NCI-H1105 (cell line): Measurements from ENCODE around the gene GNAT1.

Experiments used
- DNase-seq: peaks from one replicate; lab custom pipeline; 2025; lab: John Stamatoyannopoulos, UW

The GNAT1 gene

GRCh38 chr3:50190936-50191660 is at the start of gene GNAT1:
Gene GNAT1, plus strand, starts transcription at chr3:50191610. Its CDS starts 116 bp downstream, at chr3:50191726.
- no peak for DNase-seq

GRCh38 chr3:50146316-50146901 is 45.0 kb upstream of the GNAT1 start:
- DNase-seq = no peak

DNA sequence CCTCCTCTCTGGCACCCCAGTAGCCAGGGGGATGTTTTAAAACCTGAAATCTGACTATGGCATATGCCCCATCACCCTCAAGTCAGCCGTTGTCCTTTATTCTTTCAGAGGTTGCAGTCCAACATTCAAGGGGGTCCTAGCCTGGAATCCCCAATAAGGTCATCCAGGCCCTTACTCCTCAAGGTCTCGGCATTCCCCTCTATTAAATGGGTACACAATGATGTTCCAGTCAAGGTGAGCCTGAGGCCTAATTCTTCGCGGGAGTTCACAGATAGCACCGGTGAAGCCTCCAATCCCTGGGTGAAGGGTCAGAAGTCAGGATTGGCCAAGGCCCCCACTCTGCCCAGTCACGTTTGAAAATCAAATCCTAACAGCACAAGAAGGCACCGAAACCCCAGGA is 44.4 kb upstream of the GNAT1 start:
- DNase-seq = no peak

DNA sequence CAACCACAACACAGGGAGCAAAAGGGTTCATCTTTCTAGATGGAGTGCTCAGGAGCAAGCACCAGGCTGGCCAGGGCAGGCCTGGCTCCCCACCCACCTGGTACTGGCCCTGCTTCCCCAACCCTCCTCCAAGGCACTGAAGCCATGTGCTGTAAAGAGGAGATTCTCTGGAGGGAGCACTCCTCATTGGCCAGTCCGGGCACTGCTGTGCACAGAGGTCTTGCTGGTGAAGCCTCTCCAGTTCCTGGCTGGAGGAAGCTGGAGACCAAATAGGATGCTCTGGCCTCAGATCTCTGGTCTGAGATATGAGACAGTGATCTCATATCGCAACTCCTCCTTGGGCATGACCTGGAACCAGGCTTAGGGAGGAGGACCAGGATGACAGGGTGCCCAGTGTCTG is 44.0 kb upstream of the GNAT1 start:
- DNase-seq = no peak

DNA sequence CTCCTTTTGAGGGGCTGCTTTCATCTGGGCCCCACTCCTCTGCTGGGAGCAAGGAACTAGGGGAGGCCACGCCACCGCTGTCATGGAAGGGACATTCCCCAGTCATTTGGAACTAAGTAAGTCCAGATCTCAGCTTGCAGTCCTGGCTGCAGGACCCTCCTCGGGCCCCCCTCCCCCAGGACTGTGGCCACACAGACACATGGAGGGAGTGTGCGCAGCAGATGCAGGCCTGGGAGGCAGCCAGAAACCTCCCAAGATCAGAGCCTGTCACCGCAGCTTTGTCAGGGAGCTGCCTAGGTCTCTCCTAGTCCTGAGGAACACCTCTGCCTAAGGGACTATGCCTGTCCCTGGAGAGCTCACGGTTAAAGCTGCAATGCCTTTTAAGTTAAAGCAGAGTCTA is 43.5 kb upstream of the GNAT1 start:
- DNase-seq = no peak

GRCh38 chr3:50150404-50150750 is 41.0 kb upstream of the GNAT1 start:
- DNase-seq = no peak

- DNase-seq = no peak
Measured at GRCh38 chr3:50150863-50151686, 40.3 kb upstream of the GNAT1 start.

GRCh38 chr3:50151728-50152127 is 39.7 kb upstream of the GNAT1 start:
- DNase-seq = no peak

DNA sequence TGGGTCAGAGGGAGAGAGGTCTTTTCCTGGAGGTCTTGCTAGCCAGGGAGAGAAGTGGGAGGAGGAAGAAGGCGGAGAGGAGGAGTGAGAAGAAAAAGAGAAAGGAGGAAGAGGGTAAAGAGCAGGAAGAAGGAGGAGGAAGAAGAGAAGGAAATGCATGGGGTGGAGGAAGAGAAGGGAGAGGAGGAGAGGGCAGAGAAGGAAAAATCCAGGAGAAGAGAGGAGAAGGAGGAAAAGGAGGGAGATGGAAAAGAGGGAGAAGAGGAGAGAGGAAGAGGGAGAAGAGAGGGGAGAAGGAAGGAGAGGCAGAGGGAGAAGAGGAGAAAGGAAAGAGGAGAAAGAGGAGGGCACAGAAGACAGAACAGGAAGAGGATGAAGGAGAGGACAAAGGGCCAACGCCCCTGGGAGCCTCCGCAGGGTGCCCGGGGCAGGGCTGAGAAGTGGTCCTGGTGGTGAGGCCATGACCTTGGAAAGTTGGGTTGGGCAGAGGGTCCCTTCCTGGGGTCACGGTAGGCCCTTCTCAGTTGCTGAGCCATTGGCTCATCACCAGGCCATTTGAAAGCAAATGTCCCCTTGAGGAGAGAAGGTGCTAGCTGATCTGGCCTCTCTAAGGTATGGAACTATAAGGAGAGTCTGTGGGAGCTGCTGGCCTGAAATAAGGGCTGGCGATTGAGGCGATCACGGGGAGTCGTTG is 37.5 kb upstream of the GNAT1 start:
- DNase-seq = no peak

DNA sequence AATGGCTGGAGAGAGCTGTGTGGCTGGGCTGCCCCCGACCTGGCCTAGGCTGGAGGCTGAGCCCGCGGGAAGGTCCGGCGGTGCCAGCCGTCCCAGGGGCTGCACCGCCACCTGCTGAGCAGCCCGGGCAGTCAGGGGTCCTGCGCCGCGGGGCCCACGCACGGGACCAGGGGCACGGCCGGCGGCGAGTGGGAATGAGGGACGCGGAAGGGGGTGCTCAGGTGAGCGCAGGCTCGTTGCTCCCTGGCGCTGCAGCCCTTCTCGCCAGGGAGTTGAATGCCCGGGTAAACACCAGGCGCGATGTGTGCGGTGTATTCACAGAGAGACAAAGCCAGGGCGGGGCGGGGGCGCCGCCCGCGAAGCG is 37.0 kb upstream of the GNAT1 start:
- DNase-seq = no peak

GRCh38 chr3:50154840-50155490 is 36.4 kb upstream of the GNAT1 start, which contains the start of gene SEMA3F:
Gene SEMA3F, plus strand, starts transcription at chr3:50155324. Its CDS starts 4,299 bp downstream, at chr3:50159623.
- DNase-seq = no peak

DNA sequence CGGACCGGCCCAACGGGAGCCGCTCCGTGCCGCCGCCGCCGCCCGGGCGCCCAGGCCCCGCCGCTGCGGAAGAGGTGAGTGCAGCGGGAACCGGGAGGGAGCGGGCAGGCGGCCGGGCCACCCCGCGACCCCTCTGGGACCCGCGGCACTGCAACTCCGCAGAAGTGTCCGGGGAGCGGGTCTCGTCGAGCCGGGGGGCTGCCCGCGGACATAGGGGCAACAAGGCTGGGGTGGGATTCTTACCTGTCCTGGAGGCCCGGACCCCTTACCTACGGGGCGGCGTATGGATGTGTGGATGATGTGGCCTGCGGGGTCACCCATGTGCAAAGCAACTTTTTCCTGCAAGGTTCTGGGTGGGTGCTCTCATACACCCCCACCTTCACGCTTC is 35.9 kb upstream of the GNAT1 start:
- DNase-seq = no peak

- no peak for DNase-seq
Measured at GRCh38 chr3:50155891-50156290, 35.5 kb upstream of the GNAT1 start.

- DNase-seq = no peak
Measured at GRCh38 chr3:50156549-50157493, 34.6 kb upstream of the GNAT1 start.

DNA sequence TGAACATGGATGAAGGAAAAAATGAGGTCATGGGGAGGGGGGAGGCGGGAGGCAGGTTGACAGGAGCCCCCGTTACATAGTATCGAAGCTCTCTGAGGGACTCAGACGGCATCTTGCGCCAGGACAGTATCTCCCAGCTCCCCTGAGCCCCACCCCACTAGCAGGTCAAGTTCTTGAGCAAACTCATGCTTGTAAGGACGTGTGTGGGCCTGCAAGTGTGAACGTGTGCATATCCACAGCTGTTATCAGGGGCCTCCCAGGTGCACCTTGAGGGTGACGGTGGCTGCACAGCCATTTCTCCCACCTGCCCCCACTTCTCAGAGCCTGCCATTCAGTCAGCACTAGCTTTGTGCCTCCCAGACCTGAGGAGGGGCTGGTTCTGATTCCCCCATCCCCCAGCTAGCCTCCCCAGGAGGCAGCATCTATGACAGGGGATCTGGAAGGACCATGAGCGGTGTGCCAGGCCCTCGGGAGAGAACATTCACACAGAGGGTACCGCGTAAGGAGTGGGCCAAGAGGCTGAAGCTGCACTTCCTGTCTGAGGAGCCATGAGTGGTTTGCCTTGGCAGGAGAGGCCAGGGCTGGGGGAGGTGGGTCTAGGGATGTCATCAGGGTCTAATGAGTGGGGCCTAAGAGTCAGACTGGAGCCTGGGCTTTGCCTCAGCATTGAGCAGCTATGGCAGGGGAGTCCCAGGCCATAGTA is 33.4 kb upstream of the GNAT1 start:
- DNase-seq = no peak

GRCh38 chr3:50158530-50159146 is 32.8 kb upstream of the GNAT1 start:
- DNase-seq = no peak

- DNase-seq = no peak
Measured at GRCh38 chr3:50160561-50160983, 30.8 kb upstream of the GNAT1 start.

DNA sequence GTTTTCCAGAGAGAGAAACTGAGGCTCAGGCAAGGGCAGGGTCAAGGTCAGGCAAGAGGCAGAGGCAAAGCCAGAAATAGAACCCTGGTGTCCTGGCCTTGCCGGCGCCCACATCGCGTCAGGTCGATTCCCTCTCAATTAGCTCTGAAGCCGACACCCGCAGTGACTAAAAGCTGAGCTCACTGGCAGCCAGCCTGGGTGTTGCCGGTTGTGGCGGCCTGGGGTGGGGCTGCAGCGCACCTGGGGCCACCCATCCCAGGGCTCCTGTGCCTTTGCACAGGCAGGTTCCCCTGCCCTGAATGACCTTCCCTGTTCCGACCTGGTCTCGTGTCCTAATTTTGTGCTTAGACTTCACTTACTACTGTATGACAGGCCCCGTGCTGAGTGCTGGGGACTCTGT is 30.1 kb upstream of the GNAT1 start:
- no peak for DNase-seq

- DNase-seq = no peak
Measured at GRCh38 chr3:50162034-50162883, 29.2 kb upstream of the GNAT1 start.
